ENCODE results near the gene TTBK1. TPM values are rescaled to one million over a fixed set of nuclear protein-coding genes. Genes with fewer than 3 reads are reported as not detected.
A peak's percentile ranks its signal among the peaks of the same experiment; 100 is the strongest.

Gene TTBK1
- total and polyA plus RNA-seq, 9 donors, result 0.03 to 0.11 (median 0.06) TPM; not detected in 6

DNA sequence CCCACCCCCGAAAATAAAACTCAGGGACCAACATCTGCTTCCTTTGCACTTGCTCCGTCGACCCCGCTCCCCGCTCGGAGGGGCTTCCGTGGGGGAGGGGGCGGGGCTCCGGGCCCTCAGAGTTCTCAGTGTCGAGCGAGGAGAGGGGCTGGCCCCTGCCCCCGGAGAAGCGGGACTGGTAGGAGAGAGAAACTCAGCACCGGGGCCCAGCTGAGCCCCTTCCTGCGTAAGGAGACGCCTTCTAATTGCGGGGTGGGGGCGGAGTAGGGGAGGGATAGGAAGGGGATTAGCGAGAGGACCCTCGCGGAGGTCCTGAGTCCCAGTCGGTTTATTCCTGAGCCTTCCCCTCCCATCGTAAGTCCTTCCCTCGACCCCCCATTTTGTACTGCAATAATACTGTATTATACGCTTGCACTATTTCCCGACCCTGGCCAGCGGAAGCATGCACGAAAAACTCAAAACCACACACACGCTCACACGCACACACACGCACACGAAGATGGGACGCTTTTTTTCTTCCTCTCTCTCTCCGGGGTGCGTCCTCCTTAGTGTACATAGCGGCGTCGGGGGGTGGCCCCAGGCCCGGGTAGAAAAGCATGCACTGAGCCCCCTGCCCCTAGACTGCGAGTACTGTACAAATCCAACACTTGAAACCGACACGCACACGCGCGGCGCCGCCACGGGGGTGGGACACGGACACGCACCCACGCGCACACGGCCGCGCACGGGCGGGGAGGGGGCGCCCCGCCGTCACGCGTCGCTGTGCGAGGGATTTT lies 32.7 kb downstream of the TTBK1 start:
- Histone ChIP-seq H3K4me3 (peak overlapping the region; percentile 29), H3K4me1 (ENCODE audit: insufficient read depth) (peaks cover 2% of the 10 kb centered on the region), H3K27ac (no peak overlapping the region), H3K36me3 (no peaks in the 10 kb centered on the region), H3K9me3 (no peaks in the 10 kb centered on the region), H3K27me3 (no peaks in the 10 kb centered on the region)
- intact Hi-C loops (cut with DNase I), result no loop called here
- TF ChIP-seq, protein P1, sequence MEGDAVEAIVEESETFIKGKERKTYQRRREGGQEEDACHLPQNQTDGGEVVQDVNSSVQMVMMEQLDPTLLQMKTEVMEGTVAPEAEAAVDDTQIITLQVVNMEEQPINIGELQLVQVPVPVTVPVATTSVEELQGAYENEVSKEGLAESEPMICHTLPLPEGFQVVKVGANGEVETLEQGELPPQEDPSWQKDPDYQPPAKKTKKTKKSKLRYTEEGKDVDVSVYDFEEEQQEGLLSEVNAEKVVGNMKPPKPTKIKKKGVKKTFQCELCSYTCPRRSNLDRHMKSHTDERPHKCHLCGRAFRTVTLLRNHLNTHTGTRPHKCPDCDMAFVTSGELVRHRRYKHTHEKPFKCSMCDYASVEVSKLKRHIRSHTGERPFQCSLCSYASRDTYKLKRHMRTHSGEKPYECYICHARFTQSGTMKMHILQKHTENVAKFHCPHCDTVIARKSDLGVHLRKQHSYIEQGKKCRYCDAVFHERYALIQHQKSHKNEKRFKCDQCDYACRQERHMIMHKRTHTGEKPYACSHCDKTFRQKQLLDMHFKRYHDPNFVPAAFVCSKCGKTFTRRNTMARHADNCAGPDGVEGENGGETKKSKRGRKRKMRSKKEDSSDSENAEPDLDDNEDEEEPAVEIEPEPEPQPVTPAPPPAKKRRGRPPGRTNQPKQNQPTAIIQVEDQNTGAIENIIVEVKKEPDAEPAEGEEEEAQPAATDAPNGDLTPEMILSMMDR (IDR thresholded peaks at IDR 0.05), result no peak
- TF ChIP-seq POLR2A (IDR thresholded peaks at IDR 0.05) (no peak), EP300 (IDR thresholded peaks at IDR 0.05) (no peak)
- 6 to 15% (median 14%) methylated on average over 64 of the region's 64 CpGs for WGBS, 3 donors
- DNase-seq, result no peak

DNA sequence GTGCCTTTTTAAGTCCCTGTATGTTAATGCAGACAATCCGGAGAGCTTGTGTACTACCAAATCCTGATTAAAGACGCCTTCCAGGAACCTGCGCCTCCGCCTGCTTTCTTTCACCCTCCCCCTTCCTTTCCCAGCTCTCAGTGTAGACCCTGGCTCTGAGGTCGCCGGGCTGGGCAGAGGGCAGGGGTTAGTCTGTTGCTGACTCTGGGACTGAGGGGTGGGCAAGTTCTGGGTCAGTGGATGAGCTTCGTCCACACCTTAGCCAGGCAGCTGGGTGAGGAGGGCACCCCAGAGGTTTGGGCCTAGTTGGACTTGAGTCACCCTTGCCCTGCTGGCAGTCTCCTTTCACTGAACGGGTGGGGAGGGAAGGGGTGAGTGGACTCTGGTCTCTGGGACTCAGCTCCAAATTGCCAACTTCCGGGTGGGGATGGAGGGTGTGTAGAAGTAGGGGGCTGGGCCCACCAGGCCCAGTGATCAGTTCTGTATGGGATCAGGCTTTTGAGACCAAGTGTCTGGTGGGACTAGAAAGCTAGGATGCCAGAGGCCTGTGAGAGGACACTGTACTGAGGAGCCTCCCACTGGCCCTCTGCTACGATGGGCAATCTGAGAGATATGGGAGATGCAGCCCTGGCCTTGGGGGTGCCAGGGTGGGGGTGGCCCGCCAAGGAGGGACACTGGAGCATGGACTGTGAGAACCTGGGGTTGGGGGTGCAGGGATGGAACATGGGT lies 33.5 kb downstream of the TTBK1 start:
- intact Hi-C loops (cut with DNase I), result no loop called here
- Histone ChIP-seq H3K27me3 (no peaks in the 10 kb centered on the region), H3K4me3 (no peak overlapping the region), H3K27ac (no peak overlapping the region), H3K36me3 (no peaks in the 10 kb centered on the region), H3K9me3 (no peaks in the 10 kb centered on the region), H3K4me1 (ENCODE audit: insufficient read depth) (peaks cover 2% of the 10 kb centered on the region)
- no peak for DNase-seq
- 74 to 84% (median 83%) methylated on average over 11 of the region's 11 CpGs for WGBS, 3 donors
- TF ChIP-seq POLR2A (IDR thresholded peaks at IDR 0.05) (no peak), EP300 (IDR thresholded peaks at IDR 0.05) (no peak)
- TF ChIP-seq, protein P1 (IDR thresholded peaks at IDR 0.05), result no peak

DNA sequence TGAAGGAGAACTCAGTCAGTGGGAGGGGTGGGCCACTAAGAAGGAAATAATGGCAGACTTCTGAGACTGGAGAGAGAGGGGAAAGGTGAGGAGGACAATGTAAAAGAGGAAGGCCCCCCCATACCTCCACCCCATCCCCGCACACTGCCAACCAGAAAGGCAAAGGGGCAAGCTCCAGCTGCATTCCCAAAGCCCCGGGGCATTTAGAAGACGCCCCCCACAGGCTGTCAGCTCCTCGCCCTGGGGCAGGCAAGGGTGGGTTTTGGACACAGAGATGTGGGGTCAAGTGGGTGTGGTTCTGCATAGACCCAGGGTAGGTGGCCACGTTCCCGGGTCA lies 34.0 kb downstream of the TTBK1 start:
- 86 to 91% (median 90%) methylated on average over 6 of the region's 6 CpGs for WGBS, 3 donors
- no peak for DNase-seq
- Histone ChIP-seq H3K4me1 (ENCODE audit: insufficient read depth) (peaks cover 2% of the 10 kb centered on the region), H3K36me3 (no peaks in the 10 kb centered on the region), H3K27me3 (no peaks in the 10 kb centered on the region), H3K9me3 (no peaks in the 10 kb centered on the region), H3K27ac (no peak overlapping the region), H3K4me3 (no peak overlapping the region)
- intact Hi-C loops (cut with DNase I), result no loop called here
- TF ChIP-seq, protein P1 (IDR thresholded peaks at IDR 0.05), result no peak
- TF ChIP-seq EP300 (IDR thresholded peaks at IDR 0.05) (no peak), POLR2A (IDR thresholded peaks at IDR 0.05) (no peak)

DNA sequence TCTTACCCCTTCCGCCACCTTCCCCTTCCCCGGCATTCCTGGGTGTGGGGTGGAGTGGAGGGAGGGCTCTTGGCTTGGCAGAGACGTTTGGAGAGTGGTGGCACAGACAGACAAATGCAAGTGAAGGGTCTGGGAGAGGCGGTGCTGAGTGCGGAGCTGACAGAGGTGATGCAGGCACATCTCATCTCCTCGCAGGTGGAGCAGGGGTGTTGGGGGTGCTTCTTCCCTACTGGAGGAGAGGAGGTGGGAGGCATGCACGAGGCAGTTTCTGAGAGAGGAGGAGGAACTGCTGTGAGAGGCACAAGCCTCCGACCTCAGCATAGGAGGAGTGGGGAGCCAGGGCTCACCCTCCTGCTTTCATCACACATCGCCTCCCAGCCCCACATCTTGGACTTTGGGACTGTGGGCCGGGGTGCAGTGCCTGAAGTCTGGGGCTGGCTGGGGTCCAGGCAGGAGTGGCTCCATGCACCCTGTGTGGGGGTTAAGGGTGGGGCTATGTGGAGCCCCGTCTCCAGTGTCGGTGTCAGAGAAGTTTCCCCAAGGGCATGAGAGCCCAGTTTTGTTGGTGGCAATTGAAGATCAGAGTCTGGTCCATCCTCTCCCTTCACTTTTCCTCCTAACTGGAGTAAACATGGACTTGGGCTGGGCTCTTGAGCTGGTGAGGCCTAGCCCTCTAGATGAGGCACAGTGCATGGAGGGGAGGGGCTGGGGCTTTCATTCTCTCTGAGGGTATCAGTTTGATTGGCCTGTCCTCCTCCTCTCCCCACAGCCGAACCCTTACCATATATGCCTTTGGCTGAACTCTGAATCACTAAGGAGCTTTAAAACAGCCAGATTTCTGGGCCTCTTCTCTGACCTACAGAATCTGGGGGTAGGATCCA lies 34.6 kb downstream of the TTBK1 start:
- no peak for TF ChIP-seq POLR2A (IDR thresholded peaks at IDR 0.05)
- TF ChIP-seq, protein P1 (IDR thresholded peaks at IDR 0.05), result no peak
- no peak for TF ChIP-seq EP300 (IDR thresholded peaks at IDR 0.05)
- no peak for DNase-seq
- H3K9me3 ChIP-seq, result no peaks in the 10 kb centered on the region
- H3K4me3 ChIP-seq, result no peak overlapping the region
- H3K27me3 ChIP-seq, result no peaks in the 10 kb centered on the region
- H3K36me3 ChIP-seq, result no peaks in the 10 kb centered on the region
- intact Hi-C loops (cut with DNase I), result no loop called here
- peaks cover 2% of the 10 kb centered on the region for H3K4me1 ChIP-seq (ENCODE audit: insufficient read depth)
- H3K27ac ChIP-seq, result no peak overlapping the region
- 73 to 79% (median 76%) methylated on average over 13 of the region's 13 CpGs for WGBS, 3 donors
